SK-N-DZ (cell line): ENCODE results near the gene KRTAP5-8.
"Not testable (repeated sequence)": the region's sequence is repeated elsewhere in the genome, so short reads cannot be mapped to it uniquely, and the experiment has no call there.

Source experiments
- DNase-seq: peaks from one replicate; pipeline ENCODE4 v3.0.0-alpha.2; 2015; ENCODE audit warnings: low spot score

Gene KRTAP5-8

DNA sequence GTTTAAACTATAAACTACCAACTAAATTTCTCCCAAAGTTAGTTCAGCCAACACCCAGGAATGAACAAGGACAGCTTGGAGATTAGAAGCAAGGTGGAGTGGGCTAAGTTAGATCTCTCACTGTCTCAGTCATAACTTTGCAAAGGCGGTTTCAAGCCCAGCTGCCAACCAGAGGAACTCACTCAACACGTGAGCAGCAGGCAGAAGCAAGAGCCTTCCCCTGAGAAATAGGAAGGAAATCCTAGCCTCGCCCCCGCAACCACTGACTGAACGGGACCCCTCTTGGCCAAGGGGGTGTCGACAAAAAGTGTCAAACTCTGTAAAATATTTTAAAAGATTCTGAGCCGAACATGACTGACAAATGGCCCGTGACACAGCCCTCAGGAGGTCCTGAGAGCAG is 6.0 kb downstream of the KRTAP5-8 start:
- DNase-seq: no peak

DNA sequence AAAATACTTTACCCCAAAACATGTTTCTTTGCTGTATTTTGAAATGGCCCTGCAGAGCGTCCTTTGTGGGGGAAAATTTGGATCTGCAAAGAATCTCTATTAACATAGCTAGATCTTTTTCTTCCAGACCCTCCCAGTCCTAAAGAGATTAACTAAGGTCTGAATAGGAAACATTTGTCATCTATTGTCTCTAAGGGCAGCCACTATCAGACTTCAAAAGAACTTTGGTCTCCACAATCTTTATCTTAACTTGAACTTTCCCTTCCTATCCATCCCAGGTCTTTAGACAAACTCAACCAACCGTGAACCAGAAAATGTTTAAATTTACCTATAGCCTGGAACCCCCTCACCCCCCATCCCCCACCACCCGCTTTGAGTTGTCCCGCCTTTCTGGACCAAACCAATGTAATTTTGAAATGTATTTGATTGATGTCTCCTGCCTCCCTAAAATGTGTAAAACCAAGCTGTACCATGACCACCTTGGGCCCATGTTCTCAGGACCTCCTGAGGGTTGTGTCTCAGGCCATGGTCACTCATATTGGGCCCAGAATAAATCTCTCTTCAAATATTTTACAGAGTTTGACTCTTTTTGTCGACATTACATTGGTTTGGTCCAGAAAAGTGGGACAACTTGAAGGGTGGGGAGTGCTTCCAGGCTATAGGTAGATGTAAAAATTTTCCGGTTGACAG is 6.8 kb downstream of the KRTAP5-8 start:
- no peak for DNase-seq

DNA sequence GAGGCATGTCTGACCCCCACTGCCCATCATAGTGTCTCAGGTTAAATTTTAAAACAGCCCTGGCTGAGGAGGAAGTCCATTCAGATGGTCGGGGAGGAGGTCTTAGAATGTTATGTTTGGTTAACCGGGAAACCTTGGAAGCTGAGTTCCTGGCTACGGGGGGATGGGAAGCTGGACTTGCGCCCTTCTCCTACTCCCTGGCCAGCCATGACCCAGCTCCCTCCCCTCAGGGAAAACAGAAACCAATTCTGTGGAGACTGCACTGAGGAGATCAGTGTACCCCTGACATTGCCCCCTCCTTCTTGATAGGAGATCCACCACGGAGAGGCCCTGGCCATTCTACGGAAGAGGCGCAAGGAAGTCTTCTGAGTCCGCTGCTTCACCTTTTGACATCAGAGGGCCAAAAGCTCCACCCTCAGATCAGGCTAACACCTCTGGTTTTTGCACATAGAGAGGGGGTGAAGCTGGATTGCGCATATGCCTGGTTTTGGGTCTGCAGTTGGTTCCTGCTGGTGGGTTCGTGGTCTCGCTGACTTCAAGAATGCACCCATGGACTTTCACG is 7.7 kb downstream of the KRTAP5-8 start:
- DNase-seq: no peak

DNA sequence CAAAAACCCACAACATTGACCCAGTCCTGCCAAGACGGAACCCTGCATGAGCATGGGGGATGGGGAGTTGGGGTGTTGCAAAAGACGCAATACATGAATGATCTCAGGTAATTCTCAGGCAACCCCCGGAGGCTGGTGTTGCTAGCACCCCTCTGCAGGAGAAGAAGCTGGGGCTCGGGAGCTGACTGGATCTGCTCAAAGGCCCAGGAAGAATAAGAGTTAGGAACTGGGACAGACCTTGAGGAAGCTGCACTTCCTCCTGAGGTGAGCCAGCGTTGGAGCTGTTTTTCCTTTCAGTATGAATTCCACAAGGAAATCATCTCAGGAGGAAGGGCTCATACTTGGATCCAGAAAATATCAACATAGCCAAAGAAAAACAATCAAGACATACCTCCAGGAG is 10.3 kb downstream of the KRTAP5-8 start, which contains the start of gene KRTAP5-9:
KRTAP5-9 (plus strand) TSS at position 301 of the 400 bp plus-strand sequence. CDS start 238 bp downstream, outside the sequence.
- no peak for DNase-seq

DNA sequence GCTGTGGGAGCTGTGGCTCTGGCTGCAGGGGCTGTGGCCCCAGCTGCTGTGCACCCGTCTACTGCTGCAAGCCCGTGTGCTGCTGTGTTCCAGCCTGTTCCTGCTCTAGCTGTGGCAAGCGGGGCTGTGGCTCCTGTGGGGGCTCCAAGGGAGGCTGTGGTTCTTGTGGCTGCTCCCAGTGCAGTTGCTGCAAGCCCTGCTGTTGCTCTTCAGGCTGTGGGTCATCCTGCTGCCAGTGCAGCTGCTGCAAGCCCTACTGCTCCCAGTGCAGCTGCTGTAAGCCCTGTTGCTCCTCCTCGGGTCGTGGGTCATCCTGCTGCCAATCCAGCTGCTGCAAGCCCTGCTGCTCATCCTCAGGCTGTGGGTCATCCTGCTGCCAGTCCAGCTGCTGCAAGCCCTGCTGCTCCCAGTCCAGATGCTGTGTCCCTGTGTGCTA is 10.9 kb downstream of the KRTAP5-8 start:
- DNase-seq: no peak

DNA sequence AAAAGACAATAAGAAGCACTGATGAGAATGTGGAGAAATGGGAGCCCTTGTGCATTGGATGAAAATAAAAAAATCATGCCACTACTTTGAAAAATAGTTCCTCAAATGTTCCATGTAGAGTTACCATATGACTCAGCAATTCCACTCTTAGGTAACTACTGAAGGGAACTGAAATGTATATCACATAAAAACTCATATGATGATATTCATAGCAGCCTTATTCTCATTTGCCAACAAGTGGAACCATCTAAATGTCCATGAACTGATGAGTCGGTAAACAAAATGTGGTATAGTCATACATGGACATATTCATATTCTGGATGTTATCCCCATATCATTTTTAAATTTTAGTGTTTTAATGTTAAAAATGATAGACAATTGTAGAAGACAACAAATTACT is 13.9 kb downstream of the KRTAP5-8 start:
- DNase-seq: no peak

DNA sequence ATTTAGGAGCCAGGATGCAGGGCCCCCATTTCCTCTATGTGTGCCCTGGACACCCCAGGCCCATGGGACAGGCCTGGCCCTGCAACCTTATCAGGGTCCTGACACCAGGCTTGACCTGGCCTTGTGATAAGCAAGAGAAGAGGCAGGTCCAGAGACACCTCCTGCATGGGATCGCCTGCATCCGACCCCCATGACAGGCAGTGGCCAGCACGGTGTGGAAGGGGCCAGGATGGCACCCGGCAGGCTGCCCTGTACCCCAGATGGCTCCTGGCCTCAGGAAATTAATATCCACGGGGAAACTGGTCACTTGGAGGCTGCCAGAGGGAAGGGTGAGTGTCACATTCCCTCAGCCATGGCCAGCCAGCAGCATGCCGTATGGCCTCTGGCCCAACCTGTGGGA is 17.2 kb downstream of the KRTAP5-8 start:
- no peak for DNase-seq

DNA sequence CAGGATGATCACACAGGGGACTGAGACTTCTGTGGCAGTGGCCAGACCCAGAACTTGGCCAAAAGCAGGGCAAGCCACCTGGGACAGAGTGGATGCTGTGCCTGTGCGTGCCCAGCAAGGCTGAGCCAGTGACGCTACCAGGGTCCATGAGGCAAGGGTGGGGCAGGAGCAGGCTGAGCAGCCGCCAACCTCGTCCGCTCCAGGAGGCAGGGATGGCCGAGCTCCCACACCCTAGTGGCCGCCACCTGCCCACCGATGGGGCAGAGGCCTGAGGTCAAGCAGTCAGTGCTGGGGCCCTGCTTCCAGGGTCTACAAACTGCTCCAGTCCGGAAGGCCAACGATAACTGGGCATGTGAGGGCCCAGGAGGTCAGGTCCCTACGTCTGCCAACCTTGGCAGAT is 17.7 kb downstream of the KRTAP5-8 start:
- DNase-seq: no peak

DNA sequence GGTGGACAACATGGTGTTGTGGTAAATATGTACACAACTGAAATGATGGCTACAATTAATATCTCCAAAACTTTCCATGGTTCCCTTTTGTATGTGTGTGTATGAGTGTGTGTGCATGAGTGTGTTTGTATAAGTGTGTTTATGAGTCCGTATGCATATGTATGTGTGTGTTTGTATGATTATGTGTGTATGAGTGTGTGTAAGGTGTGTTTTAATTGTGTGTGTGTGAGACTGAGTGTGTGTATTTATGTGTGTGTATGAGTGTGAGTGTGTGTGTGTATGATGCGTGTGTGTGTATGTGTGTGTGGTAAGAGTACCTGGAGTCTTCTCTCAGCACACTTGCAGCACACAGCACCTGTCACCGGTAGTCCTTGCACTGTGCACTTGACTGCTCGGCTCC is 18.2 kb downstream of the KRTAP5-8 start:
- DNase-seq: no peak

DNA sequence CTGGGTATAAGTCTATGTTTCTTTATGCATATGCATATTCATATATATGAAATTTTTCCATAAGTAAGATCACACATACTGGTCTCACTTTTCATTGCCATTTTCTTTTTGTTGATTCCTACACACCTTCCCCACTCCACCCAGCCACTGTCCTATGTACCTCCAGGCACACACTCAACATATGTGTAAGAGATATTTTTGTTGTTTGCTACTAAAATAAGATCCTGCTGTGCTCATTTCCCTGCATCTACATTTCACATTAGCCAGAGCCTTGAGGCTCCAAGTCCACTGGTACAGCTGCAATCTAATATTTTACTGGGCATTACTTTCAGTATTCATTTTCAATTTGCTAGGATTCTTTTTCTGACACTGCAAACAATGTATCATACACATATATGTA is 19.4 kb downstream of the KRTAP5-8 start:
- DNase-seq: no peak

DNA sequence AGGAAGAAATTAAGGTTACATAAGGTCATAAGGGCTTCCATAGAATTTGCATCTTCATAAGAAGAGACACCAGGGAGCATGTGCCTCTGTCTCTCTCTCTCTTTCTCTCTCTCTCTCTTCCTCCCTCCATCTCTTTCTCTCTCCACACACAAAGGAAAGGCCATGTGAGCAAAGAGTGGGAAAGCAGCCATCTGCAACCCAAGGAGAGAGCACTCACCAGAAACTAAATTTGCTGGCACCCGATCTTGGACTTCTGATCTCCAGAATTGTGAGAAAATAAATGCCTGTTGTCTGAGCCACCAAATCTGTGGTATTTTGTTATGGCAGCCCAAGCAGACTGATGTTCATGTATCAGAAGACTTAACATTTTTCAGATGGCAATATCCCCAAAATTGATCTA is 21.2 kb downstream of the KRTAP5-8 start:
- DNase-seq: no peak

DNA sequence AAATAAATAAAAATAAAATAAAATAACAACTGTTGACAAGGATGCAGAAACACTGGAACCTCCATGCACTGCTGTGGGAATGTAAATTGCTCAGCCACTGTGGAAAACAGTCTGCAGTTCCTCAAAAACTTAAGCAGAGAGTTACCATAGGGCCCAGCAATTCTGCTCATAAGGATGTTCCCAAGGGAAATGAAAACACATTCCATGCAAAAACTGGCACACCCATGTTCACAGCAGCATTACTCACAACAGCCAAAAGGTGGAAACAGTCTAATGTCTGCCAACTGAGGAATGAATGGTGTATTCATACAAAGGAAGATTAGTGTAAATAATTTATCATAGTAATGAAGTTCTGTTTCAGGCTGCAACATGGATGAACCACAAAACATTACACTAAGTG is 24.3 kb downstream of the KRTAP5-8 start:
- no peak for DNase-seq

DNA sequence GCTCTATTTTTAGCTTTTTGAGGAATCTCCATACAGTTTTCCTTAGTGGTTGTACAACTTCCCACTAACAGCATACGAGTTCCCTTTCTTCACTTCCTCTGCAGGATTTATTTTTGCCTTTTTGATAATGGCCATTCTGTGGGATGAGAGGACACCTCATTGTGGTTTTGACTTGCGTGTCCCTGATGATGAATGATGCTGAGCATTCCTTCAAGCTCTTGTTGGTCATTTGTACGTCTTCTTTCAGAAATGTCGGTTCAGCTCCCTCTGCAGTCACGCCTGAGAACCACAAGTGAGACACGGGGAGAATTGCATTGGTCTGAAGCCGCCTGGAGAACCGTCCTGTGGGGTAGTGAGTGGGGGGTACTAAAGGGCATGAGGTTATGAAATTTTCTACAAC is 25.6 kb downstream of the KRTAP5-8 start:
- no peak for DNase-seq

DNA sequence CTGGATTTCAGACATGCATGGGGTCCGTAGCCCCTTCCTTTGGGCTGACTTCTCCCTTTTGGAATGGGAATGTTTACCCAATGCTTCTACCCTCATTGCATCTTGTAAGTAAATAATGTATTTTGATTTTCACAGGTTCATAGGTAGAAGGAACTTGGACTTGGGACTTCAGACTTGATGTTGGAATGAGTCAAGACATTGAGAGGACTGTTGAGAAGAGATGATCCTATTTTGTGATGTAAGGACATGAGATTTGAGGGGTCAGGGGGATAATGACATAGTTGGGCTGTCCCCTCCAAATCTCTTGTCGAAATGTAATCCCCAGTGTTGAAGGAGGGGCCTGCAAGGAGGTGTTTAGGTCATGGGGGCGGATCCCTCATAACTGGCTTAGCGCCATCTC is 26.6 kb downstream of the KRTAP5-8 start:
- DNase-seq: no peak

DNA sequence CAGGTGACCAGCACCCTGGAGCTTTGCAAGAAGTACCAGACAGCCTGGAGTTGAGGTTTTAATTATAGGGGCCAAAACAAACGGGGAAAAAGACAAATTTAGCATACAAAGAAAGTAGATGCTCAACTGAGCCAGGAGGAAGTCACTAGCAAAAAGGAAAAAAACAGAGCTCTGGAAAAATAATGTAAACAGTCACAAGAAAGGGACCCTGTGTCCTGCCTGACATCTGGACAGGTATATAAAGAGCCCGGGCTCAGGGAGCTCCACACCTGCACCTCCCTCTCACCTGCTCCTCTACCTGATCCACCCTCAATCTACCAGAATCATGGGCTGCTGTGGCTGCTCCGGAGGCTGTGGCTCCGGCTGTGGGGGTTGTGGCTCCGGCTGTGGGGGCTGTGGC is 27.4 kb downstream of the KRTAP5-8 start, which contains the start of gene KRTAP5-10:
KRTAP5-10 (plus strand) TSS at position 301 of the 400 bp plus-strand sequence; CDS start at position 326, 25 bp downstream.
- DNase-seq: no peak

DNA sequence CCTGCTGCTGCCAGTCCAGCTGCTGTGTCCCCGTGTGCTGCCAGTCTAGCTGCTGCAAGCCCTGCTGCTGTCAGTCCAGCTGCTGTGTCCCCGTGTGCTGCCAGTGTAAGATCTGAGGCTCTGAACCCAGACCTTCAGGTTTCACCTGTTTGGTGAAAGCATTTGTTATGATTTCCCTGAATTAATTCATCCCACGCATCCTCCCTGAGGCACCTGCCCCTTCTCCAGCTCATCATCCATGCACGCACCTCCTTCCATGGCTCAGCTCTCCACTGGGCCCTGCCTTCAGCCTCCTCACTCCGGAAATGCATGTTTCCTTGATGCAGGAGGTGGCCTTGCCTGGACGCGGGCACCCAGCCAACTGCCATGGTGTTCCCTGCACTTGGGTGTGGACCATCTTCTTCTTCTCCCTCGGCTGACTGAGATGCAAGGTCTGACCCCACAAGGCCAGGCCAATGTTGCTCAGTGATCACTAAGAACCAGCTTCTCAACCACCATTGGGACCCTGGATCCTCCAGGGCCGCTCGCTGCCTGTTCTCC is 28.3 kb downstream of the KRTAP5-8 start:
- no peak for DNase-seq

DNA sequence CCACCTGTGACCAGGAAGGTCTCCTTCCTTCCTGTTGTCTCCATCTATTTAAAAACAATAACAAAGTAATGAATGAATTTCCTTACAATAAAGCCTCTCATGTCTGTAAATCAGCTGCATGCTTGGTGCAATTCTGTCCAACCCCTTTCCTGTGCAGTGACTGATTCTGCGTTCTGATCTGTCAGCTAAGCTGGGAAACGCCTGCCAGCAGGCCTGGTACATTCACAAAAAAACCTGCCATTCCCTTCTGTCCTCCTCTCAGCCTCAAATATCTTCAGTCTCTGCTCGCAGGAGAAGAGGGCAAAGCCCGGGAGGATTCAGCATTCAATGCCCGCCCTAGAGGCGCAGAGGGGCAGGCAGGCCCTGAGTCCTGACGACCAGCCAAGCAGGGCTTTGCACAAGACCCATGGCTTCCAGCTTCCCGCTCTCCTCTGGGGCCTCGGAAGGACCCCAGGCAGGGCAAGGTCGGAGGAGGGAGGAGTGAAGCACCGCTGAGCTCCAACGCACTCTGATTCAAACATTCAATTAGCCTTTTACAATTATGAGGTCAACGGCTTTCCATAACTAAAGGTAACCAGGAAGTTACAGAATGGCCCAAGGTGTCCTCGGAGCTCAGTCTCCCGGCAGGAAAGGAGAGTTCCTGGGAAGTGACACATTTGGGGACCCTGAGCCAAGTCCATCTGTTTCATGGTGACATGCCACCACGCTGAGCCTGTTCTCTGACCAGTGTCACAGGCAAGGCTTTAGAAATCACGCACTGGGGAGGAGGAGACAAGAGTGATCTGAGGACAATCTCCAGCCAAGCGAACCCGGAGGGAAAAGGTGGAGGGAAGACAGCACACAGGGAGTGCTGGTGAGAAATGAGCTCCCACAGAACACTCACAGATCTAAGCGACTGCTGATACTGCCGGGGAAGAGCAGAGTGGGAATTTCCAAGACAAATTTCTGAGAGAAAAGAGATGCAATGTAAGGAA is 29.1 kb downstream of the KRTAP5-8 start:
- DNase-seq: not testable (repeated sequence)

DNA sequence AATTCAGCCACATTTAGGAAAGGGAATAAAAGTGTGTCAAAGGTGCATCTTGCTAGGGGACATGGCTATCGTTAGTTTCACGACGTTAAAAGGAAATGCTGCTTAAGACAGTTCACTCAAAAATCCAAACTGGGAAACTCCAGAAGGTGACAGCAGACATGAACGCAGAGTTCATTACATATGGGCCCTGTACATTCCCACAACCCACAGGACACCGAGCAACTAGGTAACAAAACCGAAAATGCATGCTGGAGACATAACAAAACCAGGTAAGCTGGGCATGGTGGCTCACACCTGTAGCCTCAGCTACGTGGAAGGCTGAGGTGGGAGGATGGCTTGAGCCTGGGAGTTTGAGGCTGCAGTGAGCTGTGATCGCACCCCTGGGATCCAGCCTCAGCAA is 29.8 kb downstream of the KRTAP5-8 start:
- not testable (repeated sequence) for DNase-seq

DNA sequence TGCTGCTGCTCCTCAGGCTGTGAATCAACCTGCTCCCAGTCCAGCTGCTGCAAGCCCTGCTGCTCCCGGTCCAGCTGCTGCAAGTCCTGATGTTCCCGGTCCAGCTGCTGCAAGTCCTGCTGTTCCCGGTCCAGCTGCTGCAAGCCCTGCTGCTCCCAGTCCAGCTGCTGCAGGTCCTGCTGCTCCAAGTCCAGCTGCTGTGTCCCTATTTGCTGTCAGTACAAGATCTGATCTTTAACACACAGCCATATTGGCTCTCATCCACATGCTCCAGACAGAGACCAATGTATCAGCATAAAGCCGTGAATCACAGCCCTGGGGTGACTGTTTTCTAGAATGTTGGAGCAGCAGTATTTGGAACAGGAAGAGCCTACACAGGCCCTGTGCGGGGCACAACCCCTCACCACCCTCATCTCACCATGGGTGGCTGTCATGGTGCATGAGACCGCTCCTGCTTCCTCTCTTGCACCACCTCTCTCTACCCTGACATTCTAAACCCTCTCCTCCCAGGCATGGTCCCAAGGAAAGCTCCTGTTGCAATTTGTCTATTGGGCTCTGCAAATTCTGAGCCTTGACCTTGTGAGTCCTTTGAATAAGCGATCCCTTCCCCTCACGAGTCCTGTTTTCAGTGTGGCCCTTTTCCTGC is 31.0 kb downstream of the KRTAP5-8 start:
- no peak for DNase-seq

DNA sequence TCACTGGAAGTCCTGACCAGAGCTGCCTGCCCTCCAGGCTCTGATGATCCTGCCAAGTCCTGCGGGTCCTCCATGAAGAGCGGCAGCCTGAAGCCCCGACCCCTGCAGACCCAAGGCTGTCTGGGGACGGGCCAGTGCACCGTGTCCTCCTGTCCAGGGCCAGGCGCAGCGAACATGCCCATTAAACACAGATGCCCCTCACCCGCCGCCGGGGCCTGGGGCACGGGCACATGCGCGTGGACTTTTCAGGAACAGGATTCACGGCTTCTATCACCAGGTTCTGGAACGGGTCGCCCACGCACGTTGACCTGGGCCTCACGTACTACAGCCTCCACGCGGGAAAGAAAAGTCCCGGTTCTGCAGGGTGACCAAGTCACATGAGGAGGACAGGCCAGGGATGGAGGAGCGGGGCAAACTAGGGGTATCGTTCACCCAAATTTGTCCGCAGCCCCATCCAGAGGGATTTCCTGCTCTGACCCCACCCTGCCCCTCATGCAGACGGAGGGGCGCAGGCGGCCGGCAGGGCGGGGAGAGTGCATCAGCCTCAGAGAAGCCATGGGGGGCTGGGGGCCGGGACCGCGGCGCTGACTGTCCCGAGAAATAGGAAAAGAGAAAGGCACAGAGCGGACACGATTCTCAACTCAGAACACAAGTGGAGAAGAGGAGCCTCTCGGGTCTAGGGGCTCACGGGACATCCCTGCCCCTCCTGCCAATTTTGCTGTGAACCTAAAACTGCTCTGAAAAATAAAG is 33.5 kb downstream of the KRTAP5-8 start:
- not testable (repeated sequence) for DNase-seq

DNA sequence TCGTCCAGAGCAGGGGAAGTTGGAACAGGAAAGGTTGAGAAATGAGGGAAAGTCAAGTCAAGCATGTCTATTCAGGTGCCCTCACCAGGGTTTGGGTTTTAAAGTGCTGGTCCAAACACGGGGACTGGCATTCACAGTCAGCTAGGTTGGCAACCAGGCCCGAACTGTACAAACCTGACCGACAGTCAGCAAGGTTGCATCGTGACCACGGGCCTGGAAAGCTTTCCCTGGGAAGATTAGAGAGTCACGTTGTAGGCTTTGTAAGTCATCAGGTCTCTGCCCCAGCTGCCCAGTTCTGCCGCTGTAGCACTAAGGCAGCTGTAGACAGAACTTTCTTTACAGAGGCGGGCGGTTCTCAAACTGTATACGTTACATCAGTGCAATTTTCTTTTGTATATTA is 35.0 kb downstream of the KRTAP5-8 start:
- DNase-seq: no peak
